Left ventricle myocardium inferior (tissue), 1 donor: Measurements from ENCODE around the gene PGAP6. TPM values are rescaled to one million over a fixed set of nuclear protein-coding genes. Genes with fewer than 3 reads are reported as not detected.
"Not testable (repeated sequence)": the region's sequence is repeated elsewhere in the genome, so short reads cannot be mapped to it uniquely, and the experiment has no call there.

Source experiments
- DNase-seq: peaks from one replicate; pipeline ENCODE4 v3.0.0-alpha.2; 2020
- H3K27ac ChIP-seq: fragments of 200-600 bp; replicated peaks from 2 replicates; pipeline ENCODE4 v1.8.0; 2021
- H3K27me3 ChIP-seq: fragments of 200-600 bp; 2 replicates; pipeline ENCODE4 v1.8.0; 2021; ENCODE audit warnings: low read depth
- H3K36me3 ChIP-seq: fragments of 200-600 bp; 2 replicates; pipeline ENCODE4 v1.8.0; 2021
- H3K4me1 ChIP-seq: fragments of 200-600 bp; 2 replicates; pipeline ENCODE4 v1.8.0; 2021
- H3K4me3 ChIP-seq: fragments of 200-600 bp; 2 replicates; pipeline ENCODE4 v1.8.0; 2021; ENCODE audit warnings: mild to moderate bottlenecking, moderate library complexity
- H3K9me3 ChIP-seq: fragments of 200-600 bp; replicated peaks from 2 replicates; pipeline ENCODE4 v1.8.0; 2021
- CTCF ChIP-seq: fragments of 200-600 bp; IDR thresholded peaks from 2 replicates; pipeline ENCODE4 v1.8.0; 2021; ENCODE audit warnings: antibody characterized with exemption, mild to moderate bottlenecking, borderline replicate concordance
- intact Hi-C: fragments of 100-400 bp; cut with micrococcal nuclease; formaldehyde crosslinking; loops from one replicate; pipeline ENCODE4 v1.11.0; 2022
- total RNA-seq: library from RNA; stranded (reverse); fragmentation: NEBNext Ultra II Directional; extraction: Animal tissue kit (Norgen Biotek cat#: 25700); gene quantifications from one replicate; pipeline ENCODE4 v1.2.1, GENCODE V29; 2021
- donor health status: DM: no; HTN: yes; CAD: no; lungs with severe emphysema.

Gene PGAP6
- total RNA-seq, 1 donor from 2014 or later: 30.4 TPM

- no peaks in the 10 kb centered on the region for H3K27me3 ChIP-seq
- H3K27ac ChIP-seq: no peak overlapping the region
- H3K4me1 ChIP-seq: peaks cover 23% of the 10 kb centered on the region
- H3K36me3 ChIP-seq: peaks cover 12% of the 10 kb centered on the region
- TF ChIP-seq CTCF: no peak
- DNase-seq: no peak
- no peaks in the 10 kb centered on the region for H3K9me3 ChIP-seq
- intact Hi-C loops: no loop called here
- no peak overlapping the region for H3K4me3 ChIP-seq
Observed at GRCh38 chr16:340370-341091, 41.2 kb downstream of the PGAP6 start.

- peaks cover 20% of the 10 kb centered on the region for H3K4me1 ChIP-seq
- TF ChIP-seq CTCF: no peak
- no peaks in the 10 kb centered on the region for H3K27me3 ChIP-seq
- H3K36me3 ChIP-seq: peaks cover 4% of the 10 kb centered on the region
- no peak overlapping the region for H3K4me3 ChIP-seq
- no peak overlapping the region for H3K27ac ChIP-seq
- intact Hi-C loops: no loop called here
- DNase-seq: no peak
- H3K9me3 ChIP-seq: no peaks in the 10 kb centered on the region
Observed at GRCh38 chr16:339680-340079, 42.1 kb downstream of the PGAP6 start.

- H3K4me1 ChIP-seq: peaks cover 19% of the 10 kb centered on the region
- no peaks in the 10 kb centered on the region for H3K9me3 ChIP-seq
- no peak overlapping the region for H3K27ac ChIP-seq
- DNase-seq: no peak
- no peak overlapping the region for H3K4me3 ChIP-seq
- TF ChIP-seq CTCF: no peak
- no peaks in the 10 kb centered on the region for H3K27me3 ChIP-seq
- no peaks in the 10 kb centered on the region for H3K36me3 ChIP-seq
- intact Hi-C loops: no loop called here
Observed at GRCh38 chr16:337975-338575, 43.7 kb downstream of the PGAP6 start.

GRCh38 chr16:337437-337836 lies 44.3 kb downstream of the PGAP6 start:
- H3K27me3 ChIP-seq: no peaks in the 10 kb centered on the region
- H3K4me3 ChIP-seq: no peak overlapping the region
- peaks cover 19% of the 10 kb centered on the region for H3K4me1 ChIP-seq
- intact Hi-C loops: no loop called here
- no peak for TF ChIP-seq CTCF
- H3K9me3 ChIP-seq: no peaks in the 10 kb centered on the region
- no peaks in the 10 kb centered on the region for H3K36me3 ChIP-seq
- H3K27ac ChIP-seq: no peak overlapping the region
- DNase-seq: no peak

- DNase-seq: no peak
- intact Hi-C loops: no loop called here
- H3K4me1 ChIP-seq: peaks cover 19% of the 10 kb centered on the region
Observed at GRCh38 chr16:336269-336668, 45.5 kb downstream of the PGAP6 start.

GRCh38 chr16:334861-335632 lies 46.7 kb downstream of the PGAP6 start:
- H3K9me3 ChIP-seq, H3K27me3 ChIP-seq, H3K36me3 ChIP-seq, intact Hi-C loops, DNase-seq, H3K27ac ChIP-seq, H3K4me3 ChIP-seq: not testable (repeated sequence)
- H3K4me1 ChIP-seq: peaks cover 21% of the 10 kb centered on the region

More at GRCh38 chr16:336269-336668, 45.5 kb downstream of the PGAP6 start:
- no peaks in the 10 kb centered on the region for H3K9me3 ChIP-seq
- no peaks in the 10 kb centered on the region for H3K27me3 ChIP-seq
- H3K36me3 ChIP-seq: no peaks in the 10 kb centered on the region
- TF ChIP-seq CTCF: no peak
- H3K4me3 ChIP-seq: no peak overlapping the region
- H3K27ac ChIP-seq: no peak overlapping the region

- H3K27me3 ChIP-seq, intact Hi-C loops, H3K27ac ChIP-seq, H3K36me3 ChIP-seq, H3K9me3 ChIP-seq, DNase-seq, H3K4me3 ChIP-seq: not testable (repeated sequence)
- peaks cover 15% of the 10 kb centered on the region for H3K4me1 ChIP-seq
Observed at GRCh38 chr16:334164-334832, 47.5 kb downstream of the PGAP6 start.
